ENCODE measurements around the gene LAMC2. TPM values are rescaled to one million over a fixed set of nuclear protein-coding genes. Genes with fewer than 3 reads are reported as not detected.

LAMC2 gene
- total and polyA plus RNA-seq, 2 of the 13 experiments (the other 11 are each of a cell fraction or from before 2014, with no cell fraction given) = 0.03 TPM; not detected in 1

DNA sequence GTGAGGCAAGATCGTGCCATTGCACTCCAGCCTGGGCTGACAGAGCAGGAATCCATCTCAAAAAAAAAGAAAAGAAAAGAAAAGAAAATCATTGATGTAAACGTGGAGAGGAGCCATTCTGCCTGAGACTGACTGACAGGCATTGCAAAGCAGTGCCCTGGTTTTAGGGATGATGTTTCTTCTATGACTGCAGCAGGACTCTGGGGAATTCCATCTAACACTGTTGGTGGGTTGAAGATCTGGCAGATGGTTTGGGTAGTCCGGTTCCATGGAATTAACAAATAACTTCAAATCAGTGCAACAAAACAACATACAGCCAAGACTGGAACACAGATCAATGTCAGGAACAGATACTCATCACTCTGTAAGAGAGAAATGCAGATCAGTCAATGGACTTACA is 17.8 kb upstream of the LAMC2 start:
- CTCF ChIA-PET (ENCODE audit: low intra/inter-chr PET ratio, low total read pairs) = no interaction called here
- in situ Hi-C loops (cut with HindIII; ENCODE audit: extremely low pct_ligation_motif_present, low pct_unique_long_range_greater_than_20kb) (no loop called here), intact Hi-C loops (cut with micrococcal nuclease; ENCODE audit: unreplicated experiment) (no loop called here)
- H3K4me2 ChIP-seq (ENCODE audit: low read depth, low read length) = no peak overlapping the region
- no peaks in the 10 kb centered on the region for H4K20me1 ChIP-seq (ENCODE audit: insufficient read depth, low read length)
- POLR2A ChIA-PET = no interaction called here
- no peak for ATAC-seq
- H3K36me3 ChIP-seq (replicated peaks in 1 of 2; ENCODE audit: control insufficient read depth in 1 of 2, insufficient read depth in 2 of 2, low read length in 2 of 2) = no peaks in the 10 kb centered on the region
- WGBS (ENCODE audit: low lambda C conversion rate) = 8% methylated on average over 3 of the region's 3 CpGs
- no peaks in the 10 kb centered on the region for H3K9me3 ChIP-seq (ENCODE audit: low read length)
- H3K9ac ChIP-seq (ENCODE audit: insufficient read depth, low read depth, low read length) = no peak overlapping the region
- H3K27me3 ChIP-seq (ENCODE audit: control insufficient read depth in 1 of 2, insufficient read depth in 2 of 2, low read length in 2 of 2) = no peaks in the 10 kb centered on the region; a peak in 1 of 5 replicates
- FAIRE-seq = no peak
- BruUV-seq (replicated peaks) = no TSS peak
- no peak for DNase-seq (ENCODE audit: low spot score)
- no peak overlapping the region for H3K4me3 ChIP-seq (replicated peaks in 1 of 3; ENCODE audit: insufficient read depth in 1 of 3, low read depth in 2 of 3, low read length in 3 of 3)
- H3K4me1 ChIP-seq (ENCODE audit: insufficient read depth, low read length) = no peaks in the 10 kb centered on the region
- TF ChIP-seq ZKSCAN8 (CRISPR knock-in tag; IDR thresholded peaks at IDR 0.05; ENCODE audit: borderline replicate concordance) (no peak), ZC3H13 (CRISPR knock-in tag; IDR thresholded peaks at IDR 0.05) (no peak), IKZF4 (CRISPR knock-in tag; IDR thresholded peaks at IDR 0.05; ENCODE audit: borderline replicate concordance, low read depth, not compliant biosample characterization) (no peak), GTF3A (CRISPR knock-in tag; conservative IDR thresholded peaks at IDR 0.05) (no peak), ZNF883 (CRISPR knock-in tag; IDR thresholded peaks at IDR 0.05; ENCODE audit: not compliant biosample characterization) (no peak)
- TF ChIP-seq, protein P1, sequence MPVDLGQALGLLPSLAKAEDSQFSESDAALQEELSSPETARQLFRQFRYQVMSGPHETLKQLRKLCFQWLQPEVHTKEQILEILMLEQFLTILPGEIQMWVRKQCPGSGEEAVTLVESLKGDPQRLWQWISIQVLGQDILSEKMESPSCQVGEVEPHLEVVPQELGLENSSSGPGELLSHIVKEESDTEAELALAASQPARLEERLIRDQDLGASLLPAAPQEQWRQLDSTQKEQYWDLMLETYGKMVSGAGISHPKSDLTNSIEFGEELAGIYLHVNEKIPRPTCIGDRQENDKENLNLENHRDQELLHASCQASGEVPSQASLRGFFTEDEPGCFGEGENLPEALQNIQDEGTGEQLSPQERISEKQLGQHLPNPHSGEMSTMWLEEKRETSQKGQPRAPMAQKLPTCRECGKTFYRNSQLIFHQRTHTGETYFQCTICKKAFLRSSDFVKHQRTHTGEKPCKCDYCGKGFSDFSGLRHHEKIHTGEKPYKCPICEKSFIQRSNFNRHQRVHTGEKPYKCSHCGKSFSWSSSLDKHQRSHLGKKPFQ (CRISPR knock-in tag; IDR thresholded peaks at IDR 0.05; ENCODE audit: insufficient replicate concordance) = no peak
- no peak overlapping the region for H3K27ac ChIP-seq (ENCODE audit: extremely low read length, insufficient read depth, low read length)
- H3K79me2 ChIP-seq (ENCODE audit: insufficient read depth, low read length) = no peaks in the 10 kb centered on the region
- no peak overlapping the region for H2AFZ ChIP-seq (ENCODE audit: low read length)

DNA sequence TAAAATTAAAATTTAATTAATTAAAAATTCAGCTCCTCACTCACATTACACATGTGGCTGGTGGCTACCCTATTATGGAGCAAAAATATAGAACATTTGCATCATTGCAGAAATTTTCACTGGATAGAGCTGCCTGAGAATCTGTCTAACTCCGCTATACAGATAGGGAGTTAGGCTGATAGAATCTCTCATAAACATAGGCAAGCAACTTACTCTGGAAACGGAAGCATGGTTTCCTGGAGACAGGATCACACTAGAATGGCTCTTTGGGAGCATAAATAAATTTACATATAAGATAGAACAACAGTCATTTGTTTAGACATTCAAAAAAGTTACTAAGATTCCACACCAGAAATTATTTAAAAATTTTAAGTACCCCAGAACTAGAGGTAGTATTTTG is 12.2 kb upstream of the LAMC2 start:
- H3K4me3 ChIP-seq (replicated peaks in 1 of 3; ENCODE audit: insufficient read depth in 1 of 3, low read depth in 2 of 3, low read length in 3 of 3) = no peak overlapping the region
- BruUV-seq (replicated peaks) = no TSS peak
- H3K79me2 ChIP-seq (ENCODE audit: insufficient read depth, low read length) = no peaks in the 10 kb centered on the region
- no peak for FAIRE-seq
- H3K4me1 ChIP-seq (ENCODE audit: insufficient read depth, low read length) = no peaks in the 10 kb centered on the region
- no peaks in the 10 kb centered on the region for H3K9me3 ChIP-seq (ENCODE audit: low read length)
- in situ Hi-C loops (cut with HindIII; ENCODE audit: extremely low pct_ligation_motif_present, low pct_unique_long_range_greater_than_20kb) = no loop called here
- no peaks in the 10 kb centered on the region for H4K20me1 ChIP-seq (ENCODE audit: insufficient read depth, low read length)
- intact Hi-C loops (cut with micrococcal nuclease; ENCODE audit: unreplicated experiment) = no loop called here
- no peak for DNase-seq (ENCODE audit: low spot score)
- ChIA-PET CTCF (ENCODE audit: low intra/inter-chr PET ratio, low total read pairs) (no interaction called here), POLR2A (no interaction called here)
- no peak overlapping the region for H3K9ac ChIP-seq (ENCODE audit: insufficient read depth, low read depth, low read length)
- no peak overlapping the region for H2AFZ ChIP-seq (ENCODE audit: low read length)
- WGBS (ENCODE audit: low lambda C conversion rate) = 50% methylated on average over 2 of the region's 2 CpGs
- ATAC-seq = no peak
- H3K36me3 ChIP-seq (replicated peaks in 1 of 2; ENCODE audit: control insufficient read depth in 1 of 2, insufficient read depth in 2 of 2, low read length in 2 of 2) = no peaks in the 10 kb centered on the region
- no peak overlapping the region for H3K27ac ChIP-seq (ENCODE audit: extremely low read length, insufficient read depth, low read length)
- no peak overlapping the region for H3K4me2 ChIP-seq (ENCODE audit: low read depth, low read length)
- H3K27me3 ChIP-seq (ENCODE audit: control insufficient read depth in 1 of 2, insufficient read depth in 2 of 2, low read length in 2 of 2) = no peaks in the 10 kb centered on the region; a peak in 1 of 5 replicates
- no peak for TF ChIP-seq KDM4B (CRISPR knock-in tag; IDR thresholded peaks at IDR 0.05)
- TF ChIP-seq SCMH1 (CRISPR knock-in tag; IDR thresholded peaks at IDR 0.05; ENCODE audit: borderline replicate concordance) = no peak
- TF ChIP-seq, protein P2, sequence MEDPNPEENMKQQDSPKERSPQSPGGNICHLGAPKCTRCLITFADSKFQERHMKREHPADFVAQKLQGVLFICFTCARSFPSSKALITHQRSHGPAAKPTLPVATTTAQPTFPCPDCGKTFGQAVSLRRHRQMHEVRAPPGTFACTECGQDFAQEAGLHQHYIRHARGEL (CRISPR knock-in tag; IDR thresholded peaks at IDR 0.05) = no peak
- TF ChIP-seq, protein P3, sequence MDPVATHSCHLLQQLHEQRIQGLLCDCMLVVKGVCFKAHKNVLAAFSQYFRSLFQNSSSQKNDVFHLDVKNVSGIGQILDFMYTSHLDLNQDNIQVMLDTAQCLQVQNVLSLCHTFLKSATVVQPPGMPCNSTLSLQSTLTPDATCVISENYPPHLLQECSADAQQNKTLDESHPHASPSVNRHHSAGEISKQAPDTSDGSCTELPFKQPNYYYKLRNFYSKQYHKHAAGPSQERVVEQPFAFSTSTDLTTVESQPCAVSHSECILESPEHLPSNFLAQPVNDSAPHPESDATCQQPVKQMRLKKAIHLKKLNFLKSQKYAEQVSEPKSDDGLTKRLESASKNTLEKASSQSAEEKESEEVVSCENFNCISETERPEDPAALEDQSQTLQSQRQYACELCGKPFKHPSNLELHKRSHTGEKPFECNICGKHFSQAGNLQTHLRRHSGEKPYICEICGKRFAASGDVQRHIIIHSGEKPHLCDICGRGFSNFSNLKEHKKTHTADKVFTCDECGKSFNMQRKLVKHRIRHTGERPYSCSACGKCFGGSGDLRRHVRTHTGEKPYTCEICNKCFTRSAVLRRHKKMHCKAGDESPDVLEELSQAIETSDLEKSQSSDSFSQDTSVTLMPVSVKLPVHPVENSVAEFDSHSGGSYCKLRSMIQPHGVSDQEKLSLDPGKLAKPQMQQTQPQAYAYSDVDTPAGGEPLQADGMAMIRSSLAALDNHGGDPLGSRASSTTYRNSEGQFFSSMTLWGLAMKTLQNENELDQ (CRISPR knock-in tag; IDR thresholded peaks at IDR 0.05; ENCODE audit: borderline replicate concordance) = no peak
- TF ChIP-seq NCOR1 (IDR thresholded peaks at IDR 0.05; ENCODE audit: borderline replicate concordance, low read length) = no peak
